ENCODE results near the gene EPAS1. TPM values are rescaled to one million over a fixed set of nuclear protein-coding genes. Genes with fewer than 3 reads are reported as not detected.
A peak's percentile ranks its signal among the peaks of the same experiment; 100 is the strongest.

EPAS1 gene
- total RNA-seq, 1 experiment from 2014 or later, result 55.9 TPM

DNA sequence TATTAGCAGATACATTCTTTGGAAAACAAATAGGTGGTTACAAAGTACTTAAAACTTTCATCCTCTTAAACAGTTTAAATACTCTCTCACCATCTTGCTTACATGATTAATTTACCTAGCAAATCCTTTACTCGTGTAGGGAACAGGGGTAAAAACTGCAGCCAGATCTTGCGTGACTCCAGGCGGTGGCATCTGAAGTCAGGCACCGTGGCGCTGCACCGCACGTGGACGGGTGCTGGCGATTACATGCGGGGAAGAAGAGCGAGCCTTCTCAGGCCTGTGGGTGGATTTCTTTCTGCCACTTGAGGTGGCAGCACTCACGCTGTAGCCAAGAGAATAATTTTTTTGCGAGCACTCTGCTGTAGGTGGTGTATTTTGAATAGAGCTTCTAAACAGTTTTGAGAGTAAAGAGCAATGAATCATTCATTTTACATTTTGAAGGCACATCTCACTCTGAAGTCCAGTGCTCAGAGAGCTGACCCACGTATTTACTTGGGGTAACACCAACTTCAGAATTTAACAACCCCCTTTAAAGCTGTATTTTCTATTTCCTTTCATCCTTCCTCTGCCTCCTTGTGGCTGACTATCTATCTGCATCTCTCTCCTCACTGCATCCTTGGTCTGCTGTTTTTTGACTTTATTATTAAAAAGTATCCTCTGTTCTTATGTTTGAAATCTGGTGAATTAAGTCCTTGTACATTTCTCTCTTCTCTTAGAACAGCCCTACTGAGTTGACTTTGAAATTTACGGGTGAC, 68.9 kb downstream of the EPAS1 start:
- H3K4me3 ChIP-seq (replicated peaks in 1 of 2; ENCODE audit: low read depth in 1 of 2, low read length in 2 of 2), result no peak overlapping the region
- POLR2A ChIA-PET, result no interaction called here
- H3K9ac ChIP-seq (ENCODE audit: low read length), result no peak overlapping the region
- ATAC-seq (peak; percentile 49; the same call in 1 of the 2 replicates), DNase-seq (ENCODE audit: low read depth, low spot score) (no peak)
- H4K20me1 ChIP-seq (ENCODE audit: insufficient read depth), result no peaks in the 10 kb centered on the region
- H3K9me2 ChIP-seq (ENCODE audit: insufficient read depth), result no peaks in the 10 kb centered on the region
- H3K27ac ChIP-seq (ENCODE audit: low read depth, low read length), result no peak overlapping the region
- no peaks in the 10 kb centered on the region for H3K9me3 ChIP-seq (ENCODE audit: control insufficient read depth in 1 of 2, insufficient read depth in 1 of 2, low read depth in 1 of 2, low read length in 2 of 2)
- no TSS peak for BruUV-seq (replicated peaks)
- no peak overlapping the region for H2AFZ ChIP-seq (ENCODE audit: low read depth, low read length, poor library complexity, severe bottlenecking)
- CTCF ChIA-PET, result interaction anchor here (1.0 to 2.4 kb wide), 7 partner anchors 9 to 373 kb away, joined by 3 to 21 read pairs (median 3); no protein-coding TSS in a partner anchor
- no peaks in the 10 kb centered on the region for H3K36me3 ChIP-seq (ENCODE audit: control insufficient read depth in 1 of 2, insufficient read depth in 2 of 2, low read length in 2 of 2)
- H3K27me3 ChIP-seq (ENCODE audit: insufficient read depth, low read length), result no peaks in the 10 kb centered on the region
- H3K79me2 ChIP-seq (ENCODE audit: insufficient read depth, low read length), result no peaks in the 10 kb centered on the region
- intact Hi-C loops (cut with micrococcal nuclease), result loop anchor here (1.0 to 5.0 kb wide), 5 partner anchors 64 to 373 kb away; no protein-coding TSS in a partner anchor
- TF ChIP-seq CTCF (IDR thresholded peaks at IDR 0.05 in 2 of 3, conservative IDR thresholded peaks at IDR 0.05 in 1 of 3; ENCODE audit: borderline replicate concordance in 1 of 3, insufficient read depth in 1 of 3, low read depth in 2 of 3, low read length in 2 of 3) (peak; percentile 27 to 55 (median 41); a peak in 4 of 6 replicates), YY1 (IDR thresholded peaks at IDR 0.05; ENCODE audit: extremely low read depth, insufficient replicate concordance, low read depth, low read length) (no peak), ELF1 (IDR thresholded peaks at IDR 0.05; ENCODE audit: borderline replicate concordance, low read depth) (no peak), FOSL1 (IDR thresholded peaks at IDR 0.05; ENCODE audit: low read depth) (no peak), SRF (IDR thresholded peaks at IDR 0.05; ENCODE audit: low read depth) (no peak), JUND (IDR thresholded peaks at IDR 0.05) (no peak), CEBPB (IDR thresholded peaks at IDR 0.05; ENCODE audit: low read depth) (no peak), POLR2AphosphoS5 (IDR thresholded peaks at IDR 0.05; ENCODE audit: low read depth, low read length) (no peak), TCF7L2 (IDR thresholded peaks at IDR 0.05; ENCODE audit: borderline replicate concordance, extremely low read depth, insufficient read depth, insufficient read length) (no peak), RAD21 (IDR thresholded peaks at IDR 0.05; ENCODE audit: low read depth) (peak; percentile 35; the same call in 1 of the 2 replicates)
- TF ChIP-seq, protein P1, sequence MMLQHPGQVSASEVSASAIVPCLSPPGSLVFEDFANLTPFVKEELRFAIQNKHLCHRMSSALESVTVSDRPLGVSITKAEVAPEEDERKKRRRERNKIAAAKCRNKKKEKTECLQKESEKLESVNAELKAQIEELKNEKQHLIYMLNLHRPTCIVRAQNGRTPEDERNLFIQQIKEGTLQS (IDR thresholded peaks at IDR 0.05), result no peak
- TF ChIP-seq, protein P2, sequence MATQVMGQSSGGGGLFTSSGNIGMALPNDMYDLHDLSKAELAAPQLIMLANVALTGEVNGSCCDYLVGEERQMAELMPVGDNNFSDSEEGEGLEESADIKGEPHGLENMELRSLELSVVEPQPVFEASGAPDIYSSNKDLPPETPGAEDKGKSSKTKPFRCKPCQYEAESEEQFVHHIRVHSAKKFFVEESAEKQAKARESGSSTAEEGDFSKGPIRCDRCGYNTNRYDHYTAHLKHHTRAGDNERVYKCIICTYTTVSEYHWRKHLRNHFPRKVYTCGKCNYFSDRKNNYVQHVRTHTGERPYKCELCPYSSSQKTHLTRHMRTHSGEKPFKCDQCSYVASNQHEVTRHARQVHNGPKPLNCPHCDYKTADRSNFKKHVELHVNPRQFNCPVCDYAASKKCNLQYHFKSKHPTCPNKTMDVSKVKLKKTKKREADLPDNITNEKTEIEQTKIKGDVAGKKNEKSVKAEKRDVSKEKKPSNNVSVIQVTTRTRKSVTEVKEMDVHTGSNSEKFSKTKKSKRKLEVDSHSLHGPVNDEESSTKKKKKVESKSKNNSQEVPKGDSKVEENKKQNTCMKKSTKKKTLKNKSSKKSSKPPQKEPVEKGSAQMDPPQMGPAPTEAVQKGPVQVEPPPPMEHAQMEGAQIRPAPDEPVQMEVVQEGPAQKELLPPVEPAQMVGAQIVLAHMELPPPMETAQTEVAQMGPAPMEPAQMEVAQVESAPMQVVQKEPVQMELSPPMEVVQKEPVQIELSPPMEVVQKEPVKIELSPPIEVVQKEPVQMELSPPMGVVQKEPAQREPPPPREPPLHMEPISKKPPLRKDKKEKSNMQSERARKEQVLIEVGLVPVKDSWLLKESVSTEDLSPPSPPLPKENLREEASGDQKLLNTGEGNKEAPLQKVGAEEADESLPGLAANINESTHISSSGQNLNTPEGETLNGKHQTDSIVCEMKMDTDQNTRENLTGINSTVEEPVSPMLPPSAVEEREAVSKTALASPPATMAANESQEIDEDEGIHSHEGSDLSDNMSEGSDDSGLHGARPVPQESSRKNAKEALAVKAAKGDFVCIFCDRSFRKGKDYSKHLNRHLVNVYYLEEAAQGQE (IDR thresholded peaks at IDR 0.05; ENCODE audit: low read depth), result no peak
- H3K4me2 ChIP-seq (ENCODE audit: low read length), result no peak overlapping the region
- RAD21 ChIA-PET (ENCODE audit: low non-redundant PET in 1 of 2, low total read pairs in 2 of 2, uncharacterized antibody in 2 of 2, unreplicated experiment in 2 of 2), result no interaction called here
- H3K4me1 ChIP-seq (ENCODE audit: control insufficient read depth in 1 of 2, insufficient read depth in 2 of 2, low read length in 2 of 2), result no peaks in the 10 kb centered on the region

Data from HCT116 (cell line).